ENCODE data around the gene RNF26. TPM values are rescaled to one million over a fixed set of nuclear protein-coding genes. Genes with fewer than 3 reads are reported as not detected.

The RNF26 gene
- total and polyA plus RNA-seq, 2 of the 13 experiments (the other 11 are each of a cell fraction or from before 2014, with no cell fraction given) = 11.9 to 26.3 TPM

DNA sequence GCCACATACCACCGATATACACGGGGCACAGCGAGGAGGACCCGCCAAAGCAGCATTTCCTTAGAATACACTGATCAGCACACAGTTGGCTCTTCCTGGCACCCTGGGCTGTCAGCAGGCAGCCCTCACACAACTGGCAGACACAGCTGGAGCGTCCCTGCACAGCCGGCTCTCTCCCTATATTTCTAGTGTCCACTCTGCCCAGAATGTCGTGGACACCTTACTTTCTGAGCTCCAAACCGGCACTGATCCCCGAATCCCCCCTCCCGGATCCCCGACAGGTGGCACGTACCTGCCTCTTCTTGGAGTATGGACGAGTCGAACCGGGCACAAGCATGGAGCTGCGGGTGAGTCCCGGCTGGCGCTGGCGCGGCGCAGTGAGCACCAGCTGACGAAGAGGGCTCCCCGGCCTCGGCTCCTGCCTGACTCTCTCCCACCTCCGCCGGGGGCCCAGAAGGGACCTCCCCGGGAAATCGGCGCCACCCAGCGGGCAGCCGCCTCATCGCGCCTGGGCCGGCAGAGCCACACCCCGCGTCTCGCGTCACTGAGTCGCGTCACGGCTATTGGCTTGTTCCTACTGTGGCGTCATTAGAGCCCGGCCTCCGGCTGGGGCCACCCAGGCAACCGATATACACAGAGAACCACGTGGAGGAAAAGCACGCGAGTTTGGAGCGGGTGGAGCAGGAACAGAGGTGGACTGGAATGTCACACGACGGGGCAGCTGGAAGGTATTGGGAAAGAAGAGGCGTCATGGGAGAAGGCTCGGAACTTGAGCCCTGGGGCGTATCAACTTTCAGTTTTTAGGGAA lies 47.1 kb downstream of the RNF26 start, which contains the start of gene USP2 (continued):
- TF ChIP-seq ZNF224 (CRISPR knock-in tag; IDR thresholded peaks at IDR 0.05) (no peak), NR2F2 (IDR thresholded peaks at IDR 0.05; ENCODE audit: borderline replicate concordance, low read depth) (peak; percentile 44; the same call in 1 of the 2 replicates), ZNF737 (CRISPR knock-in tag; IDR thresholded peaks at IDR 0.05; ENCODE audit: borderline replicate concordance) (no peak; the same call in 1 of the 2 replicates), EZH2 (conservative IDR thresholded peaks at IDR 0.05; ENCODE audit: low read depth, low read length) (no peak), SOX6 (IDR thresholded peaks at IDR 0.05) (no peak), SOX6 (CRISPR knock-in tag; IDR thresholded peaks at IDR 0.05) (peak; percentile 36; the same call in 1 of the 2 replicates), PTBP1 (IDR thresholded peaks at IDR 0.05; ENCODE audit: low read depth, low read length, poor library complexity, severe bottlenecking) (peak; percentile 70), BHLHE40 (IDR thresholded peaks at IDR 0.05; ENCODE audit: low read length) (peak; percentile 8; the same call in 1 of the 2 replicates), ZNF264 (CRISPR knock-in tag; IDR thresholded peaks at IDR 0.05) (peak; percentile 12; the same call in 1 of the 2 replicates), PHF8 (CRISPR knock-in tag; IDR thresholded peaks at IDR 0.05) (peak; percentile 41), ZNF136 (CRISPR knock-in tag; IDR thresholded peaks at IDR 0.05; ENCODE audit: low read depth) (no peak), ARHGAP35 (CRISPR knock-in tag; IDR thresholded peaks at IDR 0.05; ENCODE audit: borderline replicate concordance) (peak; percentile 78; the same call in 1 of the 2 replicates)
- TF ChIP-seq, protein P1, sequence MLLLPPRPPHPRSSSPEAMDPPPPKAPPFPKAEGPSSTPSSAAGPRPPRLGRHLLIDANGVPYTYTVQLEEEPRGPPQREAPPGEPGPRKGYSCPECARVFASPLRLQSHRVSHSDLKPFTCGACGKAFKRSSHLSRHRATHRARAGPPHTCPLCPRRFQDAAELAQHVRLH (CRISPR knock-in tag; IDR thresholded peaks at IDR 0.05; ENCODE audit: borderline replicate concordance, low read depth) = peak; percentile 72; the same call in 1 of the 2 replicates
- TF ChIP-seq, protein P2, sequence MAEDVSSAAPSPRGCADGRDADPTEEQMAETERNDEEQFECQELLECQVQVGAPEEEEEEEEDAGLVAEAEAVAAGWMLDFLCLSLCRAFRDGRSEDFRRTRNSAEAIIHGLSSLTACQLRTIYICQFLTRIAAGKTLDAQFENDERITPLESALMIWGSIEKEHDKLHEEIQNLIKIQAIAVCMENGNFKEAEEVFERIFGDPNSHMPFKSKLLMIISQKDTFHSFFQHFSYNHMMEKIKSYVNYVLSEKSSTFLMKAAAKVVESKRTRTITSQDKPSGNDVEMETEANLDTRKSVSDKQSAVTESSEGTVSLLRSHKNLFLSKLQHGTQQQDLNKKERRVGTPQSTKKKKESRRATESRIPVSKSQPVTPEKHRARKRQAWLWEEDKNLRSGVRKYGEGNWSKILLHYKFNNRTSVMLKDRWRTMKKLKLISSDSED (CRISPR knock-in tag; IDR thresholded peaks at IDR 0.05) = no peak
- TF ChIP-seq, protein P3, sequence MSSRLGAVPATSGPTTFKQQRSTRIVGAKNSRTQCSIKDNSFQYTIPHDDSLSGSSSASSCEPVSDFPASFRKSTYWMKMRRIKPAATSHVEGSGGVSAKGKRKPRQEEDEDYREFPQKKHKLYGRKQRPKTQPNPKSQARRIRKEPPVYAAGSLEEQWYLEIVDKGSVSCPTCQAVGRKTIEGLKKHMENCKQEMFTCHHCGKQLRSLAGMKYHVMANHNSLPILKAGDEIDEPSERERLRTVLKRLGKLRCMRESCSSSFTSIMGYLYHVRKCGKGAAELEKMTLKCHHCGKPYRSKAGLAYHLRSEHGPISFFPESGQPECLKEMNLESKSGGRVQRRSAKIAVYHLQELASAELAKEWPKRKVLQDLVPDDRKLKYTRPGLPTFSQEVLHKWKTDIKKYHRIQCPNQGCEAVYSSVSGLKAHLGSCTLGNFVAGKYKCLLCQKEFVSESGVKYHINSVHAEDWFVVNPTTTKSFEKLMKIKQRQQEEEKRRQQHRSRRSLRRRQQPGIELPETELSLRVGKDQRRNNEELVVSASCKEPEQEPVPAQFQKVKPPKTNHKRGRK (CRISPR knock-in tag; IDR thresholded peaks at IDR 0.05) = no peak
- TF ChIP-seq, protein P4, sequence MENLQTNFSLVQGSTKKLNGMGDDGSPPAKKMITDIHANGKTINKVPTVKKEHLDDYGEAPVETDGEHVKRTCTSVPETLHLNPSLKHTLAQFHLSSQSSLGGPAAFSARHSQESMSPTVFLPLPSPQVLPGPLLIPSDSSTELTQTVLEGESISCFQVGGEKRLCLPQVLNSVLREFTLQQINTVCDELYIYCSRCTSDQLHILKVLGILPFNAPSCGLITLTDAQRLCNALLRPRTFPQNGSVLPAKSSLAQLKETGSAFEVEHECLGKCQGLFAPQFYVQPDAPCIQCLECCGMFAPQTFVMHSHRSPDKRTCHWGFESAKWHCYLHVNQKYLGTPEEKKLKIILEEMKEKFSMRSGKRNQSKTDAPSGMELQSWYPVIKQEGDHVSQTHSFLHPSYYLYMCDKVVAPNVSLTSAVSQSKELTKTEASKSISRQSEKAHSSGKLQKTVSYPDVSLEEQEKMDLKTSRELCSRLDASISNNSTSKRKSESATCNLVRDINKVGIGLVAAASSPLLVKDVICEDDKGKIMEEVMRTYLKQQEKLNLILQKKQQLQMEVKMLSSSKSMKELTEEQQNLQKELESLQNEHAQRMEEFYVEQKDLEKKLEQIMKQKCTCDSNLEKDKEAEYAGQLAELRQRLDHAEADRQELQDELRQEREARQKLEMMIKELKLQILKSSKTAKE (CRISPR knock-in tag; IDR thresholded peaks at IDR 0.05; ENCODE audit: borderline replicate concordance) = peak; percentile 47; the same call in 1 of the 2 replicates
- TF ChIP-seq, protein P5, sequence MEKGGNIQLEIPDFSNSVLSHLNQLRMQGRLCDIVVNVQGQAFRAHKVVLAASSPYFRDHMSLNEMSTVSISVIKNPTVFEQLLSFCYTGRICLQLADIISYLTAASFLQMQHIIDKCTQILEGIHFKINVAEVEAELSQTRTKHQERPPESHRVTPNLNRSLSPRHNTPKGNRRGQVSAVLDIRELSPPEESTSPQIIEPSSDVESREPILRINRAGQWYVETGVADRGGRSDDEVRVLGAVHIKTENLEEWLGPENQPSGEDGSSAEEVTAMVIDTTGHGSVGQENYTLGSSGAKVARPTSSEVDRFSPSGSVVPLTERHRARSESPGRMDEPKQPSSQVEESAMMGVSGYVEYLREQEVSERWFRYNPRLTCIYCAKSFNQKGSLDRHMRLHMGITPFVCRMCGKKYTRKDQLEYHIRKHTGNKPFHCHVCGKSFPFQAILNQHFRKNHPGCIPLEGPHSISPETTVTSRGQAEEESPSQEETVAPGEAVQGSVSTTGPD (CRISPR knock-in tag; IDR thresholded peaks at IDR 0.05) = 0 out of 2 replicates have a peak, but pooled peaks have one; percentile 34
- TF ChIP-seq, protein P6, sequence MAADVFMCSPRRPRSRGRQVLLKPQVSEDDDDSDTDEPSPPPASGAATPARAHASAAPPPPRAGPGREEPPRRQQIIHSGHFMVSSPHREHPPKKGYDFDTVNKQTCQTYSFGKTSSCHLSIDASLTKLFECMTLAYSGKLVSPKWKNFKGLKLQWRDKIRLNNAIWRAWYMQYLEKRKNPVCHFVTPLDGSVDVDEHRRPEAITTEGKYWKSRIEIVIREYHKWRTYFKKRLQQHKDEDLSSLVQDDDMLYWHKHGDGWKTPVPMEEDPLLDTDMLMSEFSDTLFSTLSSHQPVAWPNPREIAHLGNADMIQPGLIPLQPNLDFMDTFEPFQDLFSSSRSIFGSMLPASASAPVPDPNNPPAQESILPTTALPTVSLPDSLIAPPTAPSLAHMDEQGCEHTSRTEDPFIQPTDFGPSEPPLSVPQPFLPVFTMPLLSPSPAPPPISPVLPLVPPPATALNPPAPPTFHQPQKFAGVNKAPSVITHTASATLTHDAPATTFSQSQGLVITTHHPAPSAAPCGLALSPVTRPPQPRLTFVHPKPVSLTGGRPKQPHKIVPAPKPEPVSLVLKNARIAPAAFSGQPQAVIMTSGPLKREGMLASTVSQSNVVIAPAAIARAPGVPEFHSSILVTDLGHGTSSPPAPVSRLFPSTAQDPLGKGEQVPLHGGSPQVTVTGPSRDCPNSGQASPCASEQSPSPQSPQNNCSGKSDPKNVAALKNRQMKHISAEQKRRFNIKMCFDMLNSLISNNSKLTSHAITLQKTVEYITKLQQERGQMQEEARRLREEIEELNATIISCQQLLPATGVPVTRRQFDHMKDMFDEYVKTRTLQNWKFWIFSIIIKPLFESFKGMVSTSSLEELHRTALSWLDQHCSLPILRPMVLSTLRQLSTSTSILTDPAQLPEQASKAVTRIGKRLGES (CRISPR knock-in tag; IDR thresholded peaks at IDR 0.05; ENCODE audit: borderline replicate concordance) = no peak
